ENCODE results near the gene EPHB1.

Gene EPHB1

GRCh38 chr3:134883697-134884385, 88.8 kb downstream of the EPHB1 start:
- no peak overlapping the region for H3K4me3 ChIP-seq (ENCODE audit: low read length)
- no peak for TF ChIP-seq ZNF274 (IDR thresholded peaks at IDR 0.05; ENCODE audit: low read depth, low read length)

DNA sequence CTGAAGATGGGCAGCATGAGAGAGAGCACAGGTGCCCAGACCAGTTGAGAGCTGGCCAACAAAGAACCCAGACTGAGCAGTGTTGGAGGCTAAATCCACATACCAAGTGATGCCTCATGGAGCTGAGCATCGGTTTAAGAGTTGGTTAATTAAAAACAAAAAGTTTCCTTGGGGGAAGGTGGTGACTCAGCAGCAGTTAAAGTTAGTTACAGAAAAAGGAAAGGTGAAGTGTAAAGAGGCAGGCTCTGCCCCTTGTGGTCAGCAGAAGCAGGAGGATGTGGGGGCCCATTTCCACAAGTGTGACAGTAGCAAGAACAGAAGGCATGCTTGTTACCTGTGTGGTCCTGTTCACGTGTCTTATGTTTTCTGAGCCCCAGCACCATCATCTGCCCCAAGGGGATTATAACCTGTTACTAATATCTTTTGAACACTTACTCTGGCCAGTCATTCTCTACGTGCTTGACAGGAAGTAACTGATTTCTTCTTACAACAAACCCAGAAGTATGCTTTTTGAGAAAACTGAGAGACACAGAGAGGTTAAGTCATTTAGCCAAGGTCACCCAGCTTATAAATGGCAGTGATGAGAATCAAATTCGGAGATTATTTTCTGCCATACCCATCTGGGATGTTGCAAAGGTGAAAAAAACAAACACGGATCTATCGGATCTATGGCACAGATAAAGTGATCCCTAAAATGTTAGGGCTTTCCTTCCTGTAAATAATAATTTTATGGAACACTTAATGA, 91.0 kb downstream of the EPHB1 start:
- no peak for TF ChIP-seq ZNF274 (IDR thresholded peaks at IDR 0.05; ENCODE audit: low read depth, low read length)
- H3K4me3 ChIP-seq (ENCODE audit: low read length) = peak overlapping the region; percentile 2; the same call in 1 of the 2 replicates

- H3K4me3 ChIP-seq (ENCODE audit: low read length) = no peak overlapping the region
- no peak for TF ChIP-seq ZNF274 (IDR thresholded peaks at IDR 0.05; ENCODE audit: low read depth, low read length)
These were observed 91.9 kb downstream of the EPHB1 start for GRCh38 chr3:134886991-134887390.

GRCh38 chr3:134887536-134887935, 92.5 kb downstream of the EPHB1 start:
- H3K4me3 ChIP-seq (ENCODE audit: low read length) = no peak overlapping the region
- TF ChIP-seq ZNF274 (IDR thresholded peaks at IDR 0.05; ENCODE audit: low read depth, low read length) = no peak

DNA sequence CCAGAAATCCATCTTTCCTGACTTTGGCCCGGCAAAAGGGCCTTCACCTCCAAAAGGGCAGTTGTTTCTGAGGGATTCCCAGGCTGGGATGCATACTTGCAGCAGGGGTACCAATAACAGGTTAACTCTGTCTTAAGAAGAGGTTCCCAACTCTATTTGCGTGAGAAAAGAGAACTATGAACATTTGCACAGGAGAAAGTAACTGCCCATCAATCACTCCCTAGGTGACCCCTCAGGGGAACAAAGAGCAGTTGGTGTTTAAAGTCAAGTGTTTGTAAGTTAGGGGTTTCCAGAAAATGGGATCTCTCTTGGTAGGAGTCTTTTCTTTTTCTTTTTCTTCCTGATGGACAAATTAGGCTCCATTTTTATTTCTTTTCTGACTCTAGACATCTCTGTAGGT, 97.3 kb downstream of the EPHB1 start:
- TF ChIP-seq ZNF274 (IDR thresholded peaks at IDR 0.05; ENCODE audit: low read depth, low read length) = no peak

GRCh38 chr3:134892761-134893160, 97.7 kb downstream of the EPHB1 start:
- TF ChIP-seq ZNF274 (IDR thresholded peaks at IDR 0.05; ENCODE audit: low read depth, low read length) = no peak
- H3K4me3 ChIP-seq (ENCODE audit: low read length) = no peak overlapping the region

More for the DNA sequence above, 97.3 kb downstream of the EPHB1 start:
- no peak overlapping the region for H3K4me3 ChIP-seq (ENCODE audit: low read length)

GRCh38 chr3:134894533-134894932, 99.5 kb downstream of the EPHB1 start:
- no peak overlapping the region for H3K4me3 ChIP-seq (ENCODE audit: low read length)
- TF ChIP-seq ZNF274 (IDR thresholded peaks at IDR 0.05; ENCODE audit: low read depth, low read length) = no peak

DNA sequence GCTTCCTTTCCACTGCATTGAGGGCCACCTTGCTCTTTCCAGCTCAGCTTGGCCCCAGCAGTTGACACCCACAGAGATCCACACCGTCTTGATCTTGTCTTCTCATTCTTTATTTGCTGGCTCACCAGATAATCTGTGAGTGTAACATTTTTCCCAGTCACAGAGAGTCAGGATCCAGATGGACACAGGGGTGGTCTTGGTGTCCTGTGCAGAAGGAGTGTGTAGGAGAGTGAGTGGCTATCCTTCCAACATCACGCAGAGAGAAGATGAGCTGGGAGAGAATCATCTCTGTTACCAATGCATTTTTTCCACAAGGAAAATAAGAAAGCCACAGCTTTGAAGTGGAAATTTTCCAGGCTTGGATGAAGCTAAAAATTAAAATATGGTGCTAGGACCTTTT, 100.1 kb downstream of the EPHB1 start:
- no peak overlapping the region for H3K4me3 ChIP-seq (ENCODE audit: low read length)
- no peak for TF ChIP-seq ZNF274 (IDR thresholded peaks at IDR 0.05; ENCODE audit: low read depth, low read length)

- H3K4me3 ChIP-seq (ENCODE audit: low read length) = no peak overlapping the region
- TF ChIP-seq ZNF274 (IDR thresholded peaks at IDR 0.05; ENCODE audit: low read depth, low read length) = no peak
These were observed 101.1 kb downstream of the EPHB1 start for GRCh38 chr3:134896141-134896540.

- no peak for TF ChIP-seq ZNF274 (IDR thresholded peaks at IDR 0.05; ENCODE audit: low read depth, low read length)
These were observed 101.6 kb downstream of the EPHB1 start for GRCh38 chr3:134896696-134897095.

DNA sequence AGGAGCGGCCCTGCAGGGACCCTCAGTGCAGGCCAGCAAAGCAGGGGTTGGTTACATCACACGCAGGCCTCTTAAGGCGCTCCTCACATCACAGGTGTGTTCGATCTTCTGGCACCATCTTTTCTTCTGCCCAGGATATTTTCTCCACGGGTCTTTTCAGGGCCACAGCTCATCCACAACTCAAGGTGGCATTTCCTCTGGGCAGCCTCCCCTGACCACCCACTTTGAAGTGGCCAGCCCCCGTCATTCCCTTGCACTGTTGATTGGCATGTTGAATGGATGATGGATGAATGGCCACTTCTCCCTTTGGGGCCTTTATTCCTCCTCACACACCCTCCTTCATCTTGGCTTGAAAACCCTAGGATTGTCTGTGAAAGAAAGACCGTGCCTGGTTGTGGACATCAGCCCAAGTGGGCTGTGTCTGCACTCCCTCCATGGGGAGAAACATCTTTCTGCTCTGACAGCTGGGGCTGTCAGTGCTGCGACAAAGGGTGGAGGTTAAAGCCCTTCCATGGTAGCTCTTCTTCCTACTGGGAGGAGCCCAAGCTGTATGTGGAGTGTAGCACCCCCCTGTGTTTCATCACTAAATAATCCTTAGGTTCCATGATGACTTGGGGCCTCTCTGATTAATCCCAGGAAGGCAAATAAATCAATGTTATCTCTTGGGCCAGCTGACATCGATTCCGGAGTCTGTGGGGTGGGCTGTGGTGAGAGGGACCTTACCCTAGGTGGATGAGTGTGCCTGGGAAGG, 102.5 kb downstream of the EPHB1 start:
- H3K4me3 ChIP-seq (ENCODE audit: low read length) = no peak overlapping the region
- TF ChIP-seq ZNF274 (IDR thresholded peaks at IDR 0.05; ENCODE audit: low read depth, low read length) = no peak

More at GRCh38 chr3:134896696-134897095, 101.6 kb downstream of the EPHB1 start:
- H3K4me3 ChIP-seq (ENCODE audit: low read length) = no peak overlapping the region

DNA sequence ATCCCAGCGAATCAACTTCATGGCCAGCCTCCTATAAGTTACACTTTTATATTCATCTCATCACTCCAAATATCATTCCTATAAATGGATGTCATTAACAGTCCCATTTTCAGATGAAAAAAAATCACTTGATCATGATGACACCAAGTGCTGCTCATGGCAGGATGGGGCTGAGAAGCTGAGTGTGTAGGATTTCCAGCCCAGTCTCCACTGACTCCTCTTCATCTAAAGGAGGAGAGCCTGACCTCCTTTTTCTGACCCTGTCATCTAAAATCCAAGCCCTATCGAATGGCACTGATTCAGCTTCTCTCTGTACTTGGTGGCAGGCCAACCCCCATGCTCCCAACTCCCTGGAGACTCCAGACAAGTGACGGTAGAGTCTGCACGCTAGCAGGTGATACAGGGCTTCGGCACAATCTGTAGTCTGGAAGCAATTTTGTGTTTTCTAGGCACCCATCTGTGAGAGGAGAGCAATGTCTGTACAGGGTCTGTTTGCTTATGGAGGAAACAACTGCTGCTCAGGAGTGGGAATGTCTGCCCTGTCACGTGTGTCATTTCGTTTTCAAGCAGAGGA, 103.2 kb downstream of the EPHB1 start:
- no peak for TF ChIP-seq ZNF274 (IDR thresholded peaks at IDR 0.05; ENCODE audit: low read depth, low read length)
- H3K4me3 ChIP-seq (ENCODE audit: low read length) = no peak overlapping the region

- no peak for TF ChIP-seq ZNF274 (IDR thresholded peaks at IDR 0.05; ENCODE audit: low read depth, low read length)
- H3K4me3 ChIP-seq (ENCODE audit: low read length) = no peak overlapping the region
These were observed 104.7 kb downstream of the EPHB1 start for GRCh38 chr3:134899786-134900185.

DNA sequence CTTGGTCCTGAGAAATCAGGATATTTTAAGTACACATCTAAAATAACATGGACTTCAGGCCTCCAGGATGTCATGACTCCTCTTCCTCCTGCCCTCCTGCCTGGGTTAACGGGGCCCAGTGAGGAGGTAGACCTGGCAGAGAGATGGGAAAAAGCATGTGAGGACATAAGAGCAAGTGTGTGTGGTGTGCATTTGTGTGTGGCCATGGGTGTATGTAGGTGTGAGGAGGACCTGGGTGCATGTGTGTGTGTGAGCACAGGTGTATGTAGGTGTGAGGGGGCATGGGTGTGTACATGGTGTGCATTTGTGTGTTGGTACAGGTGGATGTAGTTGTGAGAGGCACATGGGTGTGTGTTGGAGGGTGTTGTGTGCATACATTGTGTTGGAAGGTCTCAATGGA, 105.4 kb downstream of the EPHB1 start:
- H3K4me3 ChIP-seq (ENCODE audit: low read length) = no peak overlapping the region
- TF ChIP-seq ZNF274 (IDR thresholded peaks at IDR 0.05; ENCODE audit: low read depth, low read length) = no peak
